ENCODE data around the gene UGT1A3. TPM values are rescaled to one million over a fixed set of nuclear protein-coding genes. Genes with fewer than 3 reads are reported as not detected.

The UGT1A3 gene
- total and polyA plus RNA-seq, 10 of the 15 experiments (the other 5 are each of a cell fraction or from before 2014, with no cell fraction given): not detected

- TF ChIP-seq ZBTB40 (IDR thresholded peaks at IDR 0.05; ENCODE audit: borderline replicate concordance): no peak
- no peak for TF ChIP-seq ATF3 (IDR thresholded peaks at IDR 0.05; ENCODE audit: borderline replicate concordance, extremely low read depth, low read depth, low read length)
- no peak for TF ChIP-seq CBX5 (IDR thresholded peaks at IDR 0.05; ENCODE audit: low read depth)
- no peak for TF ChIP-seq CUX1 (IDR thresholded peaks at IDR 0.05; ENCODE audit: insufficient replicate concordance, low read depth, low read length)
- no peak for TF ChIP-seq SMAD5 (IDR thresholded peaks at IDR 0.05; ENCODE audit: low read depth)
- TF ChIP-seq BRCA1 (IDR thresholded peaks at IDR 0.05; ENCODE audit: low read depth, low read length): no peak
- no peak for TF ChIP-seq JUNB (IDR thresholded peaks at IDR 0.05)
- no peak for TF ChIP-seq SRF (IDR thresholded peaks at IDR 0.05; ENCODE audit: low read depth in 2 of 2, low read length in 2 of 2)
- TF ChIP-seq STAT1 (conservative IDR thresholded peaks at IDR 0.05): no peak
- TF ChIP-seq SIX5 (IDR thresholded peaks at IDR 0.05; ENCODE audit: low read depth, low read length, severe bottlenecking): no peak
- no peak for TF ChIP-seq ZNF687 (IDR thresholded peaks at IDR 0.05)
- TF ChIP-seq CTCF (IDR thresholded peaks at IDR 0.05 in 2 of 3, conservative IDR thresholded peaks at IDR 0.05 in 1 of 3; ENCODE audit: control insufficient read depth in 2 of 3, extremely low read depth in 1 of 3, insufficient read depth in 1 of 3, low read depth in 3 of 3, low read length in 3 of 3): no peak
Observed at GRCh38 chr2:233798335-233799086, 69.7 kb downstream of the UGT1A3 start (continued).

Data from GM12878 (cell line).